HEK293 (cell line): ENCODE results near the gene APOBEC3H.

Experiments used
- CTCF ChIA-PET: fragments of 350-600 bp; formaldehyde crosslinking; extraction: SDS; loops from one replicate; lab custom pipeline; 2021; ENCODE audit warnings: antibody characterized with exemption; lab: Yijun Ruan, JAX
- POLR2A ChIA-PET: fragments of 300-600 bp; formaldehyde crosslinking; extraction: SDS; loops from one replicate; lab custom pipeline; 2020; ENCODE audit warnings: antibody characterized with exemption, inconsistent platforms; lab: Yijun Ruan, JAX
- H3K27ac ChIP-seq: fragments of 200-500 bp; sonication (Bioruptor generic); 2 replicates; pipeline ENCODE4 v1.5.1; 2014; ENCODE audit warnings: low read depth, low read length, control low read depth, inconsistent platforms; ENCODE audit errors: extremely low read depth
- H3K36me3 ChIP-seq, 2 experiments: fragments of 200-500 bp in 1 of 2; sonication (Bioruptor generic) in 1 of 2; 1 replicate in 1 of 2; 2 replicates in 1 of 2; pipeline ENCODE4 v1.5.1; 2014 to 2017; ENCODE audit warnings: inconsistent platforms in 2 of 2, low read length in 2 of 2; ENCODE audit not compliant: control insufficient read depth in 2 of 2, insufficient read depth in 1 of 2
- H3K4me1 ChIP-seq: fragments of 200-500 bp; sonication (Bioruptor generic); 2 replicates; pipeline ENCODE4 v1.5.1; 2014; ENCODE audit warnings: mild to moderate bottlenecking, low read length, inconsistent platforms; ENCODE audit not compliant: control insufficient read depth, insufficient read depth
- H3K4me3 ChIP-seq: 2 replicates; pipeline ENCODE4 v1.5.1; 2011; ENCODE audit warnings: low read depth, mild to moderate bottlenecking, control low read depth, low read length, moderate library complexity
- H3K9me3 ChIP-seq: fragments of 200-500 bp; sonication (Bioruptor generic); 2 replicates; pipeline ENCODE4 v1.5.1; 2014; ENCODE audit warnings: low read depth, low read length, inconsistent platforms; ENCODE audit not compliant: control insufficient read depth, insufficient read depth
- GFI1B ChIP-seq: fragments of 450-650 bp; formaldehyde crosslinking; IDR thresholded peaks from 2 replicates; pipeline ENCODE4 v1.5.1; 2016; ENCODE audit warnings: missing biosample characterization, missing genetic modification characterization
- MZF1 ChIP-seq: fragments of 450-650 bp; formaldehyde crosslinking; IDR thresholded peaks from 2 replicates; pipeline ENCODE4 v1.5.1; 2017; ENCODE audit warnings: missing biosample characterization, missing genetic modification characterization, borderline replicate concordance
- OSR2 ChIP-seq: fragments of 450-650 bp; formaldehyde crosslinking; IDR thresholded peaks from 2 replicates; pipeline ENCODE4 v1.5.1; 2016; ENCODE audit warnings: missing biosample characterization, missing genetic modification characterization
- REPIN1 ChIP-seq: fragments of 450-650 bp; formaldehyde crosslinking; IDR thresholded peaks from 2 replicates; pipeline ENCODE4 v1.5.1; 2017; ENCODE audit warnings: missing biosample characterization, missing genetic modification characterization, low read depth
- SCRT1 ChIP-seq: fragments of 450-650 bp; formaldehyde crosslinking; IDR thresholded peaks from 2 replicates; pipeline ENCODE4 v1.5.1; 2016; ENCODE audit warnings: missing biosample characterization, missing genetic modification characterization, borderline replicate concordance
- ZBTB11 ChIP-seq: fragments of 450-650 bp; formaldehyde crosslinking; conservative IDR thresholded peaks from 2 replicates; pipeline ENCODE4 v1.5.1; 2016; ENCODE audit warnings: low read depth, missing biosample characterization, missing genetic modification characterization
- ZBTB8A ChIP-seq: fragments of 450-650 bp; formaldehyde crosslinking; IDR thresholded peaks from 2 replicates; pipeline ENCODE4 v1.5.1; 2016; ENCODE audit warnings: missing biosample characterization, missing genetic modification characterization
- ZNF121 ChIP-seq: fragments of 450-650 bp; formaldehyde crosslinking; IDR thresholded peaks from 2 replicates; pipeline ENCODE4 v1.5.1; 2016; ENCODE audit warnings: missing biosample characterization, missing genetic modification characterization
- ZNF214 ChIP-seq: fragments of 450-650 bp; formaldehyde crosslinking; IDR thresholded peaks from 2 replicates; pipeline ENCODE4 v1.5.1; 2017; ENCODE audit warnings: missing biosample characterization, mild to moderate bottlenecking, missing genetic modification characterization, borderline replicate concordance
- ZNF280D ChIP-seq: fragments of 450-650 bp; formaldehyde crosslinking; IDR thresholded peaks from 2 replicates; pipeline ENCODE4 v1.5.1; 2016; ENCODE audit warnings: missing biosample characterization, missing genetic modification characterization
- ZNF335 ChIP-seq: fragments of 450-650 bp; formaldehyde crosslinking; conservative IDR thresholded peaks from 2 replicates; pipeline ENCODE4 v1.5.1; 2016; ENCODE audit warnings: missing biosample characterization, missing genetic modification characterization
- ZNF350 ChIP-seq: fragments of 450-650 bp; formaldehyde crosslinking; IDR thresholded peaks from 2 replicates; pipeline ENCODE4 v1.5.0; 2017; ENCODE audit warnings: missing biosample characterization, mild to moderate bottlenecking, missing genetic modification characterization
- ZNF354C ChIP-seq: fragments of 450-650 bp; formaldehyde crosslinking; IDR thresholded peaks from 2 replicates; pipeline ENCODE4 v1.5.1; 2016; ENCODE audit warnings: missing biosample characterization, missing genetic modification characterization, low read depth, borderline replicate concordance
- ZNF404 ChIP-seq: fragments of 450-650 bp; formaldehyde crosslinking; IDR thresholded peaks from 2 replicates; pipeline ENCODE4 v1.5.1; 2017; ENCODE audit warnings: missing biosample characterization, missing genetic modification characterization
- ZNF426 ChIP-seq: fragments of 450-650 bp; formaldehyde crosslinking; IDR thresholded peaks from 2 replicates; pipeline ENCODE4 v1.5.1; 2017; ENCODE audit warnings: missing biosample characterization, missing genetic modification characterization, mild to moderate bottlenecking, inconsistent platforms, moderate library complexity
- ZNF501 ChIP-seq: fragments of 450-650 bp; formaldehyde crosslinking; IDR thresholded peaks from 2 replicates; pipeline ENCODE4 v1.5.1; 2016; ENCODE audit warnings: missing biosample characterization, missing genetic modification characterization
- ZNF529 ChIP-seq: fragments of 450-650 bp; formaldehyde crosslinking; IDR thresholded peaks from 2 replicates; pipeline ENCODE4 v1.5.1; 2017; ENCODE audit warnings: missing genetic modification characterization, missing biosample characterization; ENCODE audit not compliant: insufficient replicate concordance
- ZNF623 ChIP-seq: fragments of 450-650 bp; formaldehyde crosslinking; IDR thresholded peaks from 2 replicates; pipeline ENCODE4 v1.5.1; 2016; ENCODE audit warnings: missing biosample characterization, missing genetic modification characterization
- ZNF768 ChIP-seq: fragments of 450-650 bp; formaldehyde crosslinking; IDR thresholded peaks from 2 replicates; pipeline ENCODE4 v1.5.1; 2018; ENCODE audit warnings: missing biosample characterization, mild to moderate bottlenecking, missing genetic modification characterization
- ZNF777 ChIP-seq: fragments of 450-650 bp; formaldehyde crosslinking; IDR thresholded peaks from 2 replicates; pipeline ENCODE4 v1.5.1; 2017; ENCODE audit warnings: missing biosample characterization, missing genetic modification characterization, borderline replicate concordance
- ZSCAN16 ChIP-seq: fragments of 450-650 bp; formaldehyde crosslinking; IDR thresholded peaks from 2 replicates; pipeline ENCODE4 v1.5.1; 2016; ENCODE audit warnings: missing biosample characterization, missing genetic modification characterization
- TF ChIP-seq, protein P1 (sequence below): fragments of 450-650 bp; formaldehyde crosslinking; IDR thresholded peaks from 2 replicates; pipeline ENCODE4 v1.5.1; 2017; ENCODE audit warnings: missing biosample characterization, missing genetic modification characterization

The APOBEC3H gene

GRCh38 chr22:39152511-39153219, 55.6 kb downstream of the APOBEC3H start, which contains the start of gene CBX7 (continued):
- TF ChIP-seq ZSCAN16 (tag by site-specific recombination) (no peak), ZNF501 (no peak; the same call in 1 of the 2 replicates), ZNF768 (tag by site-specific recombination) (no peak)

DNA sequence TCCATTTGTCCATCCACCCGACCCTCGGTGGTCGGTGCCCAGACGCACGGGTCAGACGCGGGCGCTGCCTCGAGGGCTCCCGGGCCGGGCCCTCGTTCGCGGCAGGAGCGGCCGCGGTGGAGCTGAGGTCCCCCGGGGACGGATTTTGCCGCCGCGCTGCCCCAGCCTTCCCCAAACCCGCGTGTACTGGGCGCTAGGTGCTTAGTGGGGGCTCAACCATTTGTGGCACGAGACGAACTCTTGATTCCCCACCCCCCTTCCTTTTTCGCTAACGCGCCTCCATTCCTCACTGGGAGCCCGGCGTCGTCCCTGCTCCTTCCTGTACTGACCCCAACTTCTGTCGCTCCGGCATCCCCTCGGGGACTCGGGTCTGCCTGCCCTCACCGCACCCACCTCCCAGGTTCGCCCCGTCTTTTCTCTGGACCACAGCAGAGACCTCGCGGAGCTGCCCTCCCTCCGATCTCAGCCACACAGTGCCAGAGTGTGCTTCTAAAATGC, 56.2 kb downstream of the APOBEC3H start:
- CTCF ChIA-PET = interaction anchor here (0.9 to 5.4 kb wide), 6 partner anchors 15 to 385 kb away, joined by 3 to 28 read pairs (median 8); no protein-coding TSS in a partner anchor
- Histone ChIP-seq H3K36me3 (peaks cover 0 to 9% of the 10 kb centered on the region in 2 experiments; a peak in 1 of 3 replicates), H3K4me1 (peaks cover 2% of the 10 kb centered on the region; the same call in 1 of the 2 replicates), H3K9me3 (no peaks in the 10 kb centered on the region), H3K27ac (peak overlapping the region; percentile 64; the same call in 1 of the 2 replicates), H3K4me3 (peak overlapping the region; percentile 54)
- POLR2A ChIA-PET = interaction anchor here (0.6 to 3.2 kb wide), 4 partner anchors 90 to 166 kb away, joined by 3 to 27 read pairs (median 4); partner anchors contain the start of gene RPL3
- TF ChIP-seq ZNF426 (tag by site-specific recombination) = no peak
- no peak for TF ChIP-seq ZNF214 (tag by site-specific recombination)
- no peak for TF ChIP-seq ZNF404
- no peak for TF ChIP-seq REPIN1
- TF ChIP-seq, protein P1, sequence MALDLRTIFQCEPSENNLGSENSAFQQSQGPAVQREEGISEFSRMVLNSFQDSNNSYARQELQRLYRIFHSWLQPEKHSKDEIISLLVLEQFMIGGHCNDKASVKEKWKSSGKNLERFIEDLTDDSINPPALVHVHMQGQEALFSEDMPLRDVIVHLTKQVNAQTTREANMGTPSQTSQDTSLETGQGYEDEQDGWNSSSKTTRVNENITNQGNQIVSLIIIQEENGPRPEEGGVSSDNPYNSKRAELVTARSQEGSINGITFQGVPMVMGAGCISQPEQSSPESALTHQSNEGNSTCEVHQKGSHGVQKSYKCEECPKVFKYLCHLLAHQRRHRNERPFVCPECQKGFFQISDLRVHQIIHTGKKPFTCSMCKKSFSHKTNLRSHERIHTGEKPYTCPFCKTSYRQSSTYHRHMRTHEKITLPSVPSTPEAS (tag by site-specific recombination) = no peak
- no peak for TF ChIP-seq ZNF350 (tag by site-specific recombination)
- TF ChIP-seq ZNF623 = no peak
- peak; percentile 80 for TF ChIP-seq ZBTB11 (tag by site-specific recombination)
- TF ChIP-seq ZBTB8A (tag by site-specific recombination) = peak; percentile 47; the same call in 1 of the 2 replicates
- TF ChIP-seq ZNF335 (tag by site-specific recombination) = peak; percentile 35; the same call in 1 of the 2 replicates
- TF ChIP-seq ZNF501 = no peak
- TF ChIP-seq ZNF354C (tag by site-specific recombination) = no peak
- TF ChIP-seq OSR2 = no peak
- TF ChIP-seq SCRT1 (tag by site-specific recombination) = no peak
- TF ChIP-seq ZNF529 (tag by site-specific recombination) = no peak
- TF ChIP-seq MZF1 = no peak
- TF ChIP-seq GFI1B = no peak
- TF ChIP-seq ZNF280D (tag by site-specific recombination) = no peak
- TF ChIP-seq ZNF768 (tag by site-specific recombination) = no peak
- 0 out of 2 replicates have a peak, but pooled peaks have one; percentile 5 for TF ChIP-seq ZNF777 (tag by site-specific recombination)
- no peak for TF ChIP-seq ZNF121 (tag by site-specific recombination)
